HG03565 (cell line): ENCODE measurements around the gene ACTR2.

Experiments
- ATAC-seq: cut with Tn5 transposase; IDR thresholded peaks from one replicate; pipeline ENCODE4 v1.9.1; 2021; ENCODE audit warnings: mild to moderate bottlenecking, moderate library complexity; ENCODE audit not compliant: unreplicated experiment

The ACTR2 gene

DNA sequence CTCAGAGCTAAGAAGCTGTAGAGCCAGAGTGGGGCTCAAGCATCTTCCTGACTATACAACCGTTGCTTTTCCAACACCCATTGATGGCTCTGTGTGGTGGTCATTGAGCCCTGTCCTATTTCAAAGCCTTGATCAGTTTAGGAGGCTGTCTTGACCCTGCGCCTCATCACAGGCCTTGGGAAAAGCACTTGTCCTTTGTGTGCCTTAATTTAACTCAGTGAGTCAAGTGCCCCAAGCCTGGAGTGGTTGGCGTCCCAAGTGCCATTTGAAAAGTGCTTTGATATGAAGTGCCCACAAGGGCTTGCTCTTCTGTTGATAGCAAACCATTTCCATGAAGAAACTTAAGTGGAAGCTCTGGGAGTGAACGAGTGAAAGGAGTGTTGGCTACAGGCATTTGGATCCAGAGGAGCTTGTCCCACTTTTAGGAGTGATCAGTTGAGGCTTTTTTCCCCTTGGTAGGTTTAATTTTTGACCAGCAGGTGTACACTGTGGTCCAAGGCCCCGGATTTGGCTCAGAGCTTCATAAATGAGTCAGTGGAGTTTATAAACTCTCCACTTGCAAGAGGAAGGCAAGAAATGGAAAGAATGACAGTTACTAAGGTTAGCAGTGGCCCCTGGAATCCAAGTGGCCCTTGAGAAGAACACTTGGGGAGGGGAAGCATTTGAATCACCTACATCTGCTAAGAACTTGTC, 50.3 kb downstream of the ACTR2 start:
- no peak for ATAC-seq

DNA sequence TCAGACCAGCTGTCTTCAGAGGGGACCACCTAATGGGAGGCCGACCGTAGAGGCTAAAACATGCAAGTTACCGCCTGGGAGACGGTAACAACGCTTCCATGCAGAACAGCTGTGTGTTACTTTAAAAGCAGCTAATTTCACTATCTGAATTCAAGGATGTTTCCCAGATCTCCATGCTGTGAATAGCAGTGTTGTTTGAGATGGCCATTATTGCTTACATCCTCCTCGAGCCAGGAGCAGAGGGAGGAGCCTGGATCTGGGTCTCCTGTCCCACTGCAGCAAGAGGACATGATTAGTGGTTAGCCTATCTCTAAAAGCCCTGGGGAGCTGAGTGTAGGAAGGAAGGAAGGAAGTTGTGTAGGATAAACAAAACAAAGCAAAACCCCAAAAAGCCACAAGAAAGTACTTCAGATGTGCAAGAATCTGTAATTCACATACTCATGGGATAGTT, 50.9 kb downstream of the ACTR2 start:
- ATAC-seq = no peak

DNA sequence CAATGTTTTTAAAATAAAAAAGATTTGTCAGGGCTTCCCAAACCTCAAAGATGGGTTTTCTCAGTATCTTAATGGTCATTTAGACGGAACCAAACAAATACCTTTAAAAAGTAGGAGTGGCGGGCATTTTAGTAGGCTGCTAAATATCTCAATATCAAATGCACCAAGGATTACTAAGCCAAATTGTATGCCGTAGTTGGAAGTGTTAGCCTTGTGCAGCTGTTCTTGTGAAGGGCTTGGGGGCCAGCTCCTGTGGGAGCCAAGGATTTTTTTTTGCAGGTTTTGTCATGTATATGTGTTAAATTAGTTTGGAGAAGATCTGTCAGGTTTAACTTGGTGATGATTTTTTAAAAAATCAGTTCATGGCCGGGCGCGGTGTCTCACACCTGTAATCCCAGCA, 52.1 kb downstream of the ACTR2 start:
- no peak for ATAC-seq

DNA sequence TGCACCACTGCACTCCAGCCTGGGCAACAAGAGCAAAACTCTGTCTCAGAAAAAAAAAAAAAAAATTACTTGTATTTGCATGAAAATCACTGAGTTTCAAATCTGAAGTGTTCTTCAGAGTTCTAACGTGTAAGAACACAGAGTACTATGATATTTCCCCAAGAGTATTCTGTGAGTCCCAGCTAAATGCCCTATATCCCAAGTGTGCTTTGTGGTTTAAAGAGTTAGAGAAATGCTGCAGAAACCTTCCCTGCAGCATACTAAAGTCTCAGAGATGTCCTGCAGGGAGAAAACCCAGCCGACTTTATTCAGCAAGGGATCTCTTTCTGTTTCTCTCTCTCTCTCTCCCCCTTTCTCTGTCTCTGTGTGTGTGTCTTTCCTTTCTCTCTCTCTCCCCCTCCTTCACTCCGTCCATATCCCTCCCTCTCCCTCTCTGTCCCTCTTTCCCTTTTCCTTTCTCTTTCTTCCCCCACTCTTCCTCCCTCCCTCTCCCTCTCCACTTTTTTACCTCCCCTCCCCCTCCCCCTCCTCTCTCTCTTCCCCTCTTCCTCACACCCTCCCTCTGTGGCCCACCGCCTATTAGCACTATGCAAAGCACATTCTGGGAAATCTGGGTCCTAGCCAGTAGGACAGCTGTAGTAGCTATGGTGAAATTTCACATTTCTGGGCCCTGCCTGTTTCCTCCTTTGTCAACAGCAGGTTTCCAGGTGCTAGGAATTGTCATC, 54.2 kb downstream of the ACTR2 start:
- ATAC-seq = no peak

DNA sequence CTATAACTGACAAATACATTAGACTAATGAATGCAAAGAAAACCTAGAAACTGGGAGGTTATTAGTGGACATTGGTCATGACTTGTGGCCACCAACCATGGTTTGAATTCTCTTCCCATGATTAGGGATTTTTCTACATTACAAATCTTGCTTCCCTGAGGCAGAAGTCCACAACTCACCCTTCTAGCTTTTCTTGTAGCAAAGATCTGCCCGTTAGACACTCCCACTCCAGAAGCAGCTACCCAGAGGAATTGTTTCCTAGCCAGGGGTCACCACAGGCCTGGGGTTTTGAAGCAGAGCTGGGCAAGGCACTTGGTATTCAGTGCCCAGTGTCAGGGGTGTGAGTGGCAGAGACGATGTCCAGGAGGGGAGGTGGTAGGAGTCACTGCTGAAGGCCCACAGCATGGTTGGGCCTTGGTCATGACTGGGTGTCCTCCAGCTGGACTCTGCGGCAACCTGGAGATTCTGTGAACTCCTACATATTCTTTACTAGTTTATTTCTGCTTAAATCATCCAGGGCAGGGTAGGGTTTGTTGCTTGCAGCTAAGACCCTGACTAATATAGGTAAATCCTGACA, 54.9 kb downstream of the ACTR2 start:
- no peak for ATAC-seq

DNA sequence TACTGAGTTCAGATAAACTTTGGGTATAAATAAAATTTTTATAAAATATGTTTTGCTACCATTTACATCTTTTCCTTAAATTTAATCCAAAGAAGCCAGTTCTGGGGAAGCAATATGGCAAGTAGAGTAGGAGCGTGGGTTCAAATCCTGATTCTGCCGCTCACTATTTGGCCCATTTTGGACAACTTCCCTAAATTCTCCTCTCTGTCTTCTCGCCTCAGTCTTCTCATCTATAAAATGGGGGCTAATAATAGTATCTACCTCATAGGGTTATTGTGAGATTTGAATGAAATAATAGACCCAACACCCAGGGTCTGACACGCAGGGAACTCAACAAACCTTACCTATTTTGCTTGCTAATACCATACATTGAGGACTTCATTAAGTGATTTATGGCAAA, 59.7 kb downstream of the ACTR2 start:
- ATAC-seq = no peak

DNA sequence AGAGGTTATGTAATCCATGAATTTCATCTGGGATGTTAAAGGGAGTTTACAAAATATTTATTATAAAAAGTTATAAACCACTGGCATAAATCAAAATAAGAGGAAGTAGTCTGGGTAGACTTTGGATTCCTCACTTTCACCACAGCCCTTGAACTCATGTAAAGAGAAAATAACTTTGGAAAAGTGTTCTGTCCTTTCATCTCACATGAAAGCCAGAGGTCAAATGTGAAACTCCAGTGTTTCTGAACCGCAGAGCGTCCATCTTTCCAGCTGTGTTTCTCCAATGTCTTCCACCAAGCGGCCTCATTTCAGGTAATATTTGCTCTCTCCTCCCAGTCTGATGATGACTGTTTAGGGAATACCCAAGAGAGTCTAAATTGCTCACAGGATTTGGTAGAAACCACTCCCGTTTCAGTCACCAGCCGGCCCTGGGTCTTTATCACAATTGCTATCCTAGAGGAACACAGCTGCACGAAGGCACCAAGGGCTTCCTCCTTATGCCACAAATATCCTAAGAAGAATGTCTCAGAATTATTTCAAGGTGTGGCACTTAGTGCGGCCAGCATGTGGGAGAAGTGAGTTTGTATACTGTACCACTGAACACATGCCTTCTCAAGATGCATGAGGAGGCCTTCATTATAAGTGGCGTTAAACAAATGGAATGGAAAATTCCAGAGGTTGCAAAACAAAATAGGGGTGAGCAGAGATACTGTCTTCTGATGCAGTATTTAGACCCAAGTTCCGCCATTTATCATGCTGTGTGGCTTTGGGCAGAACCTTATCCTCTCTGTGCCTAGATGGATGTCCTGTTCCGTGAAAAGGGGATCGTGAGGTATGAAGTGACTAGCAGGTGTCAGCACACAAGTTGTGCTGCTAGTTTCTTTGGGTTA, 63.8 kb downstream of the ACTR2 start:
- no peak for ATAC-seq

DNA sequence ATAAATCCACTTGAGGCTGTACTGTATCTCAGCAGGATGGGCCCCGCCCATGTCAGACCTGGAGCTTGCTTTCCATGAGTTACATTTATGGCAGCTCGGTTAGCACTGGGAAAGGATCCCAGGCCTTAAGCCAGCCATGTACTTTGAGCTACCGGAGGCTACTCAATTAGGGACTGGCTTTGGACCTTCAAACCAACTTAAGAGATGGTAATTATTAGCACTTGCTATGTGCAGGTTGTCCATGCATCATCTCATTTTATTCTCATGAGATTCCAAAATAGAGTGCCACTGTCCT, 64.4 kb downstream of the ACTR2 start:
- ATAC-seq = no peak

DNA sequence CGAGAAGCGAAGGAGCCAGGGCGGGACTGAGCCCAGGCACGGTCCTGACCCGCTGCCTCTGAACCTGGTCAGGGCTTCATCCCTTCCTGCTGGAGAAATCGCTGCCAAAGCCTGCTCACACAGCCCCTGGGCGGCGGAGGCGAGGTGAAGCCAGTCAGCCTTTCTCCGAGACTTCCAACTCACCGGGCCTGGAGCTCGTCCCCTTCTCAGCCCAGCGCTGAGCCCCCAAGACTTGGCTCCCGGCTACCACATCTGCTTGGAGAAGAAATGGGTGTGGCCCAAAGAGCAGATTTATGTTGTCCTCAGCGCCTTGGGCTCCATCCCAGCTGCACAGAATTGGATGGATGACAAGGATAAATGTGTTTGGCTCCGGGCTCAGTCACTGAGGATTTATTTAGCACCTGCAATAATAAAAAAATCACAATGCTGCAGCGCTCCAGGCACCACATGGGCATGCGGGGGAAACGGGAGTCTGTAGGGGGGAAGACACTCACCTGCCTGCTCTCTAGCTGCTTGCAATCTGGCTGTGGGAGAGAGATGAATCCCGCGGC, 64.9 kb downstream of the ACTR2 start:
- ATAC-seq = no peak

DNA sequence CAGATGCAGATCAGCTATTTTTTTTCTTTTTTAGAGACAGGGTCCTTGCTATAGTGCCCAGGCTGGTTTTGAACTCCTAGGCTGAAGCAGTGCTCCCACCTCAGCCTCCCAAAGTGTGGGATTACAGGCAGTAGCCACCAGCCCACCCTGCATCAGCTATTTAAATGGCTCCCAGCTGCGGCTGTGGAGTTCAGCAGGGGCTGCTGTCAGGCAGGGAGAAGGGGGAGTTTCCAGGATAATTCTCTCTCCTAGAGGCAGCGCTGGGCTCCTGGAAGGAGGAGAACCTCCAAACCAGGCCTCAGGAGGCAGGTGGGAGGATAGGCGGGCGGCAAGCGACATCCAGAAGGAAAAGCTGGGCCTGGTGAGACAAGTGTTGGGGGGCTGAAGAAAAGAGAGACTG, 65.7 kb downstream of the ACTR2 start:
- no peak for ATAC-seq

DNA sequence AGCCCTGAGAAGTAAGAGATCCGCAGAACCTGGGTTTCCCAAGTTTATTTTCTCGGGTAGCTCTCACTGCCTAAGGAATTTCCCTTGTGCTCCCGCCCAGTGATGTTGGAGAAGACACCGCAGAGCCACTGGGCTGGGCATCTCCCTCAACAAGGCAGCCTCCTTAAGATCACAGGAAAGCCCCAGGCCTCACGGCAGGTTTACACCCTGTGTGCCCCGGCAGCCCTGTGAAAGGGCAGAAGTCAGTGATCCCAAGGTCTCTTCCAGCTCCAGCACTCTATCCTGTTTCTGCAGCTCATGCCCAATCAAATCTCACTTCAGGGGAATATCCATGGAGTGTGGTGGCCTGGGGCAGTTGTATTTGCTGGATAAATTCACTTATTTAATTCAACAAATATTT, 66.5 kb downstream of the ACTR2 start:
- no peak for ATAC-seq

DNA sequence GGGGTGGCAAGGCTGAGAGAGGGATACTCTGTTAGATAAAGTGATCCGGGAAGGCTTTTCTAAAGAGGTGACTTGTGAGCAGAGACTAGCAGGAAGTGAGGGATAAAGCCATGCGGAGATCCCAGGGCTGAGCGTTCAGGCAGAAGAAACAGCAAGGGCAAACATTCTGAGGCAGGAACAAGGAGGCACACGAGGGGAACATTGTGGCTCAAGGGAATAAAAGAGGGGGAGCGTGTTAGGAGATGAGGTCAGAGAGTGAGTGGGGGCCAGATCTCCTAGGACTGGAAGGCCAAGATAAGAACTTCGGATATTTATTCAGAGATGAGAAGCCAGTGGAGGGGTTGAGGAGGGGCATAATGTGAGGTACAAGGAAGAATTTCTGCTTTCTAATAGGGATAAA, 67.1 kb downstream of the ACTR2 start:
- ATAC-seq = no peak

DNA sequence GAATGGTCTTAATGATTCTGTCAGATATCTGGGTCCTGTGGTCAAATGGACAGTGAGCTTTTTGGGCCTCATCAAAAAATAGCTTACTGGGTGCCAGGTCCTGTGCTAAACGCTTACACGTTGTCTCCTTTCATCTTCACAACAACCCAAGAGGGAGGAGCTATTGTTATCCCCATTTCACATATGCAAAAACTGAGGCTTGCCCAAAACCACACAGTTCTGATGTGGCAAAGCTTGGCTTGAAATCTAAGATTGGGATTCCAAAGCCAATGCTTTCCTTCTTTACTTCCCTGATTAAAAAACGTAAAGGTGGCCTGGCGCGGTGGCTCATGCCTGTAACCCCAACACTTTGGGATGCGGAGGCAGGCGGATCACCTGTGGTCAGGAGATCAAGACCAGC, 69.3 kb downstream of the ACTR2 start:
- no peak for ATAC-seq

DNA sequence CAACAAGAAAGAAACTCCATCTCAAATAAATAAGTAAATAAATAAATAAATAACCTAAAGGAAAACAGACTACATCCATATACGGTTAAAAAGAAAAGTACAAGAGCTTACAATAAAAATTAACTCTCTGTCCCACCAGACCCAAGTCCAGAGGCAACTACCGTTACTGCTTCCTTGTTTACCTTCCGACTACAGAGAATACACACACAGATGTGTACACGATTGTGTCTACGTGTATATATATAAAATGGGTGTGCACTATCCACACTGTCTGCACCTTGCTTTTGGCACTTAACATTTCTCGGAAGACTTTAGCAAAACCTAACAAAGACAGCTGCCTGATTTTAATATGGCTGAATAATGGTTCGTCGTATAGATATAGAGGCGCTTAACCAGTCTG, 69.9 kb downstream of the ACTR2 start:
- ATAC-seq = no peak

DNA sequence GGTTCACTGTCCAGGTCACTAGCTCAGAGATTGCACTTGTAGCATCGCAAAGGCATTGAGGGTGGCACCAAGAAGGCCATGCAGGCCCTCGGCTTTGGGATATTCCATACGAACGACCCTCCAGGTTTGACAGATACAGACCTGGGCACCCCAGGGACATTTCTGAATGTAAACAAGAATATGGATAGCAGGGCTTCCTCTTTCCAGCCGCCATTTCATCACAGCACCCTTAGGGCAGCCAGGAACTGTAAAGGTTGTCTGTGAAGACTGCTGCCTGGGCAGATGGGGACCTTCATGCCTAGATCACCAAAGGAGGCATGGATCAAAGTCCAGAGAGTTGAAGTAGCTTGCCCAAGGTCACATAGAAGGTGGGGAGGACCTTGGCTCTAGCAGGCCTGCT, 70.5 kb downstream of the ACTR2 start:
- ATAC-seq = no peak

DNA sequence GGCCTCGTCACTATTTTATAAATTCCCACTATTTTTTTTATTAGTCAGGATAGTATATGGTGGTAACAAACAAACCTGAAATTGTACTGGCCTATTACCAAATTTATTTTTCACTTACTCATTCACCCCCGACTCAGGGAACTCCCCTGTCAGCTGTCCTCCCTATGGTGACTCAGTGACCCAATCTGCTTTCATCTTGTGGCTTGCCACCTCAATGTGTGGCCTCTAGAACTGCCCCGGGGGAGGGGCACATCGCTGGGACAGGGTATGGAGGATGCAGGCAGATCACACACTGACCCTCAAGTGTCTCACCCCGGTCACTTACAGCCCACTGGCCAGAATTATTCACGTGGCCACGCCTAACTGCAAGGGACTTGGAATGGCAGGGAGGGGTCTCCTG, 71.6 kb downstream of the ACTR2 start:
- no peak for ATAC-seq

DNA sequence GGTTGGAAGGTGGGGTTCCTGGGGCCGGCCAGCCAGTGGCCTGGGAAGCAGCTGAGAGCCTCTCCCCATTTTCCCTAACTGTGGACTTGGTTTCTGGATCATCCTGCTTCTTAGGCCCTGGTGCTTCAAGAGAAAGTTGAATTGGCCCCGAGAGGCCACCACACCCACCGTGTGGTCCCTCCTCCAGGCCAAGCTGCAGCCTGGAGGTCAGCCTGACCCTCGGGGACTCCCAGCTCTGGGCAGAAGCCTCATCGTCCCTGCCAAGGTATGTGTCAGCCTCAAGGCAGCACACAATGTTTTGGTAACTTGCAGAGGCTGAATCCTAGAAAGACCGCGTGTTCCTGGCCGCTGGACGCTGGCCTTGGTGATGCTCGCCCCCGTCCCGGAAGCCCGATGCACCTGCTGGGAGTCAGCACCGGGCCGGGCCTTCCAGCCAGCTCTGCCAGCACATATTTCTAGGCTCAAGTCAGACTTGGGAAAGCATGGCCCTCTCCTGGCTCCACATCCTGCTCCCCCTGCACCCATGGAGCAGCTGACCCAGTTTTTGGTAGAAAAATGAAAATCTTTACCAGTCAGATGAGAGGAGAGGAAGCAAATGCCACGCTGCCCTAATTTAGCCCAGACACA, 72.6 kb downstream of the ACTR2 start:
- no peak for ATAC-seq

DNA sequence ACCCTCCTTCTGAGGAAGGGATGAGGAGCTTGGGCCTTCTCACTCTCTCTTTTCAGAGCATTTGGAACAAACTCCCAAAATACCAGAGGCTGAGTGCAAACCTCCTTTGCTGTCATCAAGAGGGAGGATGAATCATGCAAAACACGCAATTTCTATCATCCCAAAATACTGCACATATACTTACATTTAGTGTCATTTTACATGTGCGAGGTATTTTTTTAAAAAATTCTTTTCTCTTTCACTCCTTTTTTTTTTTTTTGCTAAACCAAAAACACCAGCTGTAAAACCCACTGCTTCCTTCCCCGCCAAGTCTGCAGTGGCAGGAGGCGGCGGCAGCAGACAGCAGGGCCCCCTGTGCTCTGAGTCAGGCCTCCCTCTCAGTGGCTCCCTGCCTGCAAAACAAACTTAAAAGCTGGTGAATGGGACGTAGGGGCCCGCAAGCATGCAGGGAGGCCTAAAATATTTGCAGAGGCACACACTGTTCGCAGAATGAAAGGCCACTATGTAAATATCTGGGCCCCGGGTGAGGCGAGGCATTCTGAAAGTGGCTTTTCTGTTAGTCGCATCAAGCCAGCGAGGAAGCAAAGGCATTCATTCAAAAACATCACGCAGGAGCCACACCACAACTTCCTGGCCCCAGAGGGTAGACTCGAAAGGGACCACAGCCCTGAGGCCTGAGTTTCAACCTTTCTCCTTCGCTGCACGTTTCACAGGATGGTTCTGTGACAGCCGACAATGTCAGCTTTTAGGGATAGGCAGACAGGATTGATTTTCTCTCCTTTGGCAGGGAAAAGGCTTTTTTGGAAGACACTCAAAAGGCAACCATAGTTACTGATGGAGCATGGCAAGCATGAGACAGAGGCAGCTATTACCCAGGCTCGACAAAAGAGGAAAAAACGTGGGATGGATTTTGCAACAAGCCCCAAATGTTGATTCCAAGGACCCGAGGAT, 73.4 kb downstream of the ACTR2 start:
- ATAC-seq = peak; percentile 86

DNA sequence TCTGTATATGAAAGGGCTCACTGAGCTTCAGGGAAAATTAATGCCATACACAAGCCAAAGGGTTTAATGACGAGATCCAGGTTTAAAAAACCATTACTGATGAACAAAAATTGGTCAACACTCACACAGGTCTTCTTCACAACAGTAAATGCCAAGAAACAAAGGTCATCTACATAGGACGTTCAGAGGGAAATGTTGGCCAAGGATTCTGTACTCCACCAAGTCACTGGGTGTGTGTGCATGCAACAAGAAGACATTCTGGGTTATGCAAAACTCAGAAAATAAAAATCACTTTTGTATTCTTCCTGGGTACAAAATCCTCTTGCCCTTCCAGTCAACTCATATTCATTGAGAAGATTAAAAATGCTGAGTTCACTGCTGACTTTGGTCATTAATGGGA, 78.3 kb downstream of the ACTR2 start:
- ATAC-seq = no peak

DNA sequence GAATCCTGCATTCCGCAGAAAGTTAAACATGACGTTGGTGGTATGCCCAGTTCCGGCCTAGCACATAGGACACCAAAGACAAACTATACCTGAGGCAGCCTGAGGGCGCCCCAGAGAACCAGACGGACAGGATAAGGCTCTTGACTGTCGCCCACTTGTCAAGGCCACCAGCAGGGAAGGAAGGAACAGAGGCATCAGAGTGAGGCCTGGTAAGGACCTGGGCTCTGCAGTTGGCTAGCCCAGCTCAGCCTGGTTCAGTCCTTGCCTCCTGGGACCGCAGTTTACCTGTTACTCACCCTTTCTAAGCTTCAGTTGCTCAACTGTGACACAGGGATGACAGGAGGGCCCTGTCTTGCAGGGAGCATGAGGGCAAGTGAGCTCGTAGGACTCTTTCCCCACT, 82.1 kb downstream of the ACTR2 start:
- no peak for ATAC-seq
